HG03139 (cell line): ENCODE results near the gene DYNLT4.
A peak's percentile ranks its signal among the peaks of the same experiment; 100 is the strongest.

Experiments
- ATAC-seq: cut with Tn5 transposase; IDR thresholded peaks from one replicate; pipeline ENCODE4 v1.9.1; 2021; ENCODE audit not compliant: unreplicated experiment

Gene DYNLT4

GRCh38 chr1:44790968-44791801 is 16.0 kb downstream of the DYNLT4 start:
- ATAC-seq: no peak

DNA sequence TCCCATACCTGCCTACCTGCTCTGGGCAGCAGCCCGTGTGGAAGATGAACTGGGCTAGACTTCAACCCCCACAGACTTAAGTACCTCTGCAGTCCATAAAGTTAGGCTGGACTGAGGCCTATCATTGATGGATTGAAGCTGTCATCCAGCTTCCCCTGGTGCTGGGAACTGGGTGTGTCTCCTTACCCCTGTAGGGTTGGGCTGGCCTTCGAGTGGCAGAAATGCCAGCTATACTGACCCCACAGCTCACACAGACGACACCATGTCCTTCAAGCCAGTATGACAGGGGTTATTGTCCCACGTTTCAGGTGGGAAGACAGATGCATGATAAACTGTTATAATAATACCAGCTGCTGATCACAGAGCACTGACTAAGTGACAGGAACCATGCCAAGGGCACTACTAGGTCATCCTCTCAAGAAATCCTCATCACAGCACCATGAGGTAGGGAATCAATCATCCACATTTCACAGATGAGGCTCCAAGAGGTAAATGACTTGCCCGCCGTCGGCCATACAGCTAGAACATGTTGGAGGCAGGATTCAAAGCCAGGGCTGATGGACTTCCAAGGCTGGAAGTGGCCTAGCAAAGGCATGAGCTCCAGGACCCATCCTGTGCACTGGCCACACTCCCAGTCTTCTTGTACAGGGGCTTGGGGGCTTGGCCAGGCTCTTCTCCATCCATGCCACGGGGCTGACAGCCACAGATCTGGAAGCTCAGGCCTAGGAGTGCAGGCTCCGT is 18.9 kb downstream of the DYNLT4 start, which contains the start of gene BEST4:
TSS of gene BEST4 (minus strand) at position 51 of the 741 bp plus-strand sequence. CDS start 465 bp downstream, outside the sequence.
- no peak for ATAC-seq

DNA sequence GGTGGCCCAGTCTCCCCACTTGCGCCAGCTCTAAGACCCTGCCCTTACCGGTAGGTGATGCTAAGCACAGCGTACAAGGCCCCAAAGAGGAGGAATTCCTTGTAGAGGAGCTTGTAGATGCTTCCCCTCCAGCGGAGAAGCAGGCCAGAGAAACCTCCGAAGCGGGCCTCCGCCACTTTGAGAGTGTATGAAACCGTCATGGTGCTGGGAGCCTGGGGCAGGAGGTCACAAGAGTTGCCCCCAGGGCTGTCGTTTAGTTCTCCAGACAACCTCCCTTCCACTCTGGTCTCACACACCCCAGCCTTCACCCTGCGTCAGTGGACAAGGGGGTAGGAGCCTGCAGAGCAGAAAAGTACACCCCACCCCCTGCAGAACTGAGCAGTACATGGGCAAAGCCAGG is 19.6 kb downstream of the DYNLT4 start:
- no peak for ATAC-seq

GRCh38 chr1:44786841-44787426 is 20.2 kb downstream of the DYNLT4 start:
- no peak for ATAC-seq

DNA sequence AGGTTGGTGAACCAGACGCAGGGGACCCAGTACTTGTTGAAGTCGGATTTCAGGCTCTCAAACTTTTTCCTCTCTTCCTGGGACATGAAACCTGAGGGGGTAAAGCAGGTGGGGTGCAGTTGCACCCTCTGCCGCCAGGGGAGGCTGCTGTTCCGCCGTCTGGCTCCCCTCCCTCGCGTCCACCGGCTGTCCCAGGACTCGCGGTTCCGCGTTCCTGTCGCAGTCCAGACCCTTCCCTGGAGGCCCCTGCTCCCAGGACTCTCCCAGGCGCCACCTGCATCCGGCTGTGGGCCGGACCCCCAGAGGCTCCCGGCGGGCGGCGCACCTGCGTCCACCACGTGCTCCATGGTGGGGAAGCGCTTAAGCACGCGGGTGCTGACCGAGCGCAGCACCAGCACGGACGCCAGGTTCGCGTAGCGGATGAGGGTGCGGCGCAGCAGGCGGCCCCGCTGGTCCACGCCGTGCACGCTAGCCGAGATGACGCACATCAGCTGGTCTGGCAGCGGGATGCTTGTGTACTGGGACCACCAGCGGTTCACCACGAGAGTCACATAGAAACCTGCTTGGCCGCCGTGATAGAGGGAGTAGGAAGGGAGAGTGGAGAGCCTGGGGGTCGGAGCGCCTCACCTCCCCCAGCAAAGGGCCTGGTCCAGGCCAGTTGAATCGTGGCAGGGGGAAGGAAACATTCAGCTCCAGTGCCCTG is 20.9 kb downstream of the DYNLT4 start:
- ATAC-seq: no peak

GRCh38 chr1:44785501-44786137 is 21.5 kb downstream of the DYNLT4 start:
- ATAC-seq: no peak

DNA sequence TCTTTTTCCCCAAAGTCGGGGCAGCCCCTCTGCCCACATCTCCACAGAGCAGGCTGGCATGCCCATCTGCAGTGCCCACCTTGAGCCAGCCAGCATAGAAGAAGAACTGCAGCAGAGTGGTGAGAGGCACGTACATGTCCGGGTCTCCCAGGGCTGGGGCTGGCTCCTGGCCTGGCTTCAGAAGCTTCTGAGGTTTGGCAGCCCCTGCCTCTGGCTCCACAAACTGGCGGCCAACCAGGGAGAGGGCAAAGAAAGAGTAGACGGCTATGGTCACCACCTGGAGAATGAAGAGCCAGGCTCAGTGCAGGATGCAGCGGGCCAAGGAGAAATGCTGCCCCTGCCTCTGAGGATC is 22.1 kb downstream of the DYNLT4 start:
- ATAC-seq: no peak

GRCh38 chr1:44784094-44785028 is 22.8 kb downstream of the DYNLT4 start:
- no peak for ATAC-seq

GRCh38 chr1:44783697-44784093 is 23.5 kb downstream of the DYNLT4 start:
- no peak for ATAC-seq

- no peak for ATAC-seq
Observed at GRCh38 chr1:44780583-44781121, 26.5 kb downstream of the DYNLT4 start.

DNA sequence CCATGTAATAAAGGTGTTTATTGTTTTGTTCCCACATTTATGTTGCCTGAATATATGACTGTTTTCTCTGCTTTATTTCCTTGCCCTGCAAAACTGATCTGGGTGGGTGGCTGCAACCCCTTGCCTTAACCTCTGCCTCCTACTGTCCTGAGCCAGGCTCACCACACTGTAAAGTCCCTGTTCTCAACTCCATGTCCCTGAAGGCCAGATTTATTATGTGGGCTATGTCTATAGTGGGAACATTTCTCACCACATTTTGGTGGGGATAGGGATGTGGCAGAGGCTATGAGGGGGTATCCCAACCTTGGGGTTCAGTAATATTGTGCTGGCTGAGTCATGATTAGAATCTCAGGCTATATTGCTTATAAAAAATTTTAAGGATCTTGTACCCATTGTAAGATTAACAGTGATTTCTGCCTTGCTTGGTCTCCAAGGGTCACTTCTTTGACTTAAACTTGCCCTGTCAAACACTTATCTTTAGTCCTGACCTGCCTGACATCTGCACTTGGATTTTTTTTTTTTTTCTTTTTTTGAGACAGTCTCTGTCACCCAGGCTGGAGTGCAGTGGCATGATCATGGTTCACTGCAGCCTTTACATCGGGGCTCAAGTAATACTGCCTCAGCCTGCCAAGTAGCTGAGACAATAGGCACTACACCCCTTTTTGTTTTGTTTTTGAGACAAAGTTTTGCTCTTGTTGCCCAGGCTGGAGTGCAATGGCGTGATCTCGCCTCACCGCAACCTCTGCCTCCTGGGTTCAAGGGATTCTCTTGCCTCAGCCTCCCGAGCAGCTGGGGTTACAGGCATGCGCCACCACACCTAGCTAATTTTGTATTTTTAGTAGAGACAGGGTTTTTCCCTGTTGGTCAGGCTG is 28.2 kb downstream of the DYNLT4 start:
- ATAC-seq: no peak

DNA sequence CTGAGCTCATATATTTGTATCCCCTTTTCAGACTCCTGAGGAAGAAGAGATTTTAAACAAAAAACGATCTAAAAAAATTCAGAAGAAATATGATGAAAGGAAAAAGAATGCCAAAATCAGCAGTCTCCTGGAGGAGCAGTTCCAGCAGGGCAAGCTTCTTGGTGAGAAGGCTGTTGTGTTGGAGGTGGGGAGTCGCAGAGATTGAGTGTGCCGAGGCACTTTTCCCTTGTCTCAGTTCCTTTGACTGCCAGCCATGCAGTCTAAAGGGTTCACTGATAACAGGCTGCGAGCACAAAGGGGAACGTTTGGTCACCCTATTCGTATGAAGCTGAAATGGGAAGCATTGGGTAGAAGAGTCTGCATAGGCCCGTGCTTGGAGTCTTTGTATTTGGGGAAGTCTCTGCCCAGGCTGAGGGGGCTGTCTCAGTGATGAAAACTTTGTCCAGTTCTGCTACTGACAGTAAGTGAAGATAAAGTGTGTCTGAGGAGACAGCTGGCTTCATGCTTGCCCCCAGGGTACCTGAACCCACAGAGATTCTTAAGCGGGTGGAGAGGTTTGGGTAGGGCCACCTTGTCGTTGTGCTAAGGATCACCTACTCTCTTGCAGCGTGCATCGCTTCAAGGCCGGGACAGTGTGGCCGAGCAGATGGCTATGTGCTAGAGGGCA is 29.0 kb downstream of the DYNLT4 start:
- no peak for ATAC-seq

DNA sequence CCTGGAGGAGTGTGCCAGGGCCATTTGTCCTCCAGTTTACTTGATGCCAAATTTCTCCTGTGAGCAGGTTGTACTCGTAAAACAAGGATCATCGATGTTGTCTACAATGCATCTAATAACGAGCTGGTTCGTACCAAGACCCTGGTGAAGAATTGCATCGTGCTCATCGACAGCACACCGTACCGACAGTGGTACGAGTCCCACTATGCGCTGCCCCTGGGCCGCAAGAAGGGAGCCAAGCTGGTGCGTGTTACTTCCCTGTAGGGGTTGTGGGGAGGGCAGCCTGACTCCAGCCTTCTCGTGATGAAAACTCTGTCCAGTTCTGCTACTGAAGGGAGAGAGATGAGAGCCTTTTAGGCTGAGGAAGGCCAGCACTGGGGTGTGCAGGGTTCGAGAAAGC is 29.6 kb downstream of the DYNLT4 start:
- ATAC-seq: no peak

DNA sequence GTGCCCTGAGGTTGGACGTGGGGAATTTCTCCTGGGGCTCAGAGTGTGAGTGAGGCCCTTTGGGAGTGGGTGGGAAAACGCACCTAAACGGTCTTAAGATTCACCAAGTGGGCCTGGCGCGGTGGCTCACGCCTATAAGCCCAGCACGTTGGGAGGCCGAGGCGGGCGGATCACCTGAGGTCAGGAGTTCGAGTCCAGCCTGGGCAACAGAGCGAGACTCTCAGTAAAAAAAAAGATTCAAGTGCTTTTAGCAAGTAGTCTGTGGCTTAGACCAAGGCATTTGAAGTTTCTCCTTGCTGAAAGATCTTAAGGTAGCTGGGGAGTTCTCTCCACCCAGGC is 30.5 kb downstream of the DYNLT4 start:
- ATAC-seq: no peak

DNA sequence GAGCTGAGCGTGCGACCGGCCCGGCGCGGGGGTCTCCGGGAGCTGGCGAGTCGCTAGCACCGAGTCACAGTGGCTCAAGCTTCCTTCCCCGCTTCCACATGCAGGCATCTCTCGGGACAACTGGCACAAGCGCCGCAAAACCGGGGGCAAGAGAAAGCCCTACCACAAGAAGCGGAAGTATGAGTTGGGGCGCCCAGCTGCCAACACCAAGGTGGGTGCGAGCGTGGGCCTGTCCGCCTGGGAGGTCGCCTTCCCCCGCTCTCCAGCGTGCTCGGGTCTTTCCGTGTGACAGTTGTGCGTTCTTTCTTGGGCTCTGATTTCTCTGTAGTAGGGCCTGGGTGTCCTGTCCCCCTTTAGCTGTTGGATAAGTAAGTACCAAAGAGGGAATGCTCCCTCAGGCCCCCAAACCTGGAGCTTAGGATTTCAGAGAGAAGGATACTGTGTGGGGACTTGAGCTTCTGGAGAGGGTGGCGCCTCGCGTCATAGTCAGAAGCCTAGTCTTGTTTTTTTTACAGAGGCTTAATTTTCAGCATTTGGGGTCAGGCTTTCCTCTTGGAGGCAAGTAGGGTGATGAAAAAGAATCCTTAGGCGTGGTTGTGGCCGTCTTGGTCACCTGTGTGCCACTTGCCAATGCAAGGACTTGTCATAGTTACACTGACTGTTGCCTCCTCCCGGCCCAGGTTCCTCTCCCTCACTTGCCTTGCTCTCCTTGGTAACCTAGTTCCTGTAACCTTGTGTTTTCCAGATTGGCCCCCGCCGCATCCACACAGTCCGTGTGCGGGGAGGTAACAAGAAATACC is 31.0 kb downstream of the DYNLT4 start:
- peak; percentile 8 for ATAC-seq

GRCh38 chr1:44775078-44775929 is 31.8 kb downstream of the DYNLT4 start, which contains the start of gene RPS8:
Gene RPS8 (plus strand): TSS chr1:44775540. CDS start chr1:44775597, 57 bp downstream.
- peak; percentile 79 for ATAC-seq
